ENCODE data around the gene AGO1.
"Not testable (repeated sequence)": the region's sequence is repeated elsewhere in the genome, so short reads cannot be mapped to it uniquely, and the experiment has no call there.

AGO1 gene

GRCh38 chr1:35925741-35926140 is 42.7 kb downstream of the AGO1 start:
- DNase-seq = peak; percentile 11

- DNase-seq = no peak
Measured at GRCh38 chr1:35927472-35927871, 44.5 kb downstream of the AGO1 start.

DNA sequence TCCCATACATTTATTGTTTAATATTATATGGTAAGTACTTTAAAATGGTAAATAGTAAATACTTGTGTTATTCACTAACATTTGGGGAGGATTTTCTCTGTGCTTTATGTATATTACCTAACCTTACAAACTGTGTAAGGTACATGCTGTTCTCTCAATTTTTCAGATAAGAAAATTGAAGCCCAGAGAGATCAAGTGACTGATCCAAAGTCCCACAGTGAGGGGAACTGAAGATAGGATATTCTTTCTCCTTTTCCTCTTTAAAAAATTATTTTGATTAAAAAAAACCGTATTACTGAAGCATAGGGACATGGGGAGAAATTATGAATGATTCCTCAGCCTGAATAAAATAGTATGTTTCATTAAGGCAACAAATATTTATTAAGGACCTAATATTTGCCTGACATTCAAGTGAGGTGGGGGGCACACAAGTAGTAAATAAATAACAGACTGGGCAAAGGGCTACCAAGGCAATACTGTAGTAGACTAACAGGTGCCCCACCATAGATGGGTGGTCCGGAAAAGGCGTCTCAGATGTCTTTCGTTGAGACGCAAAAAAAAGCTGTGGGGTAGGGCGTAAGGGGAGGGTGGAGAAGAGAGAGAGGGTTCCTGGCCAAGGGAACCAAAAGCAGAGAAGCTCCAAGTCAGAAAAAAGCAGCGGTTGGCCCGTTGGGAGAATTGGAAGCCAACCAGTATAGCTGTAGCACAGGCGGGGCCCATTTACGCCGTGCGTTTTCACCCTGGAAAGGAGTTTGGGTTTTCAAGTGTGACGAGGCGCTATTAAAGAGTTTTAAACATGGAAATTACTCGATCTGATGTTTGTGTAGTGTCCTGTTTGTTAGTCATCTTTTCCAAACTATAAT is 47.0 kb downstream of the AGO1 start:
- peak; percentile 20 for DNase-seq

DNA sequence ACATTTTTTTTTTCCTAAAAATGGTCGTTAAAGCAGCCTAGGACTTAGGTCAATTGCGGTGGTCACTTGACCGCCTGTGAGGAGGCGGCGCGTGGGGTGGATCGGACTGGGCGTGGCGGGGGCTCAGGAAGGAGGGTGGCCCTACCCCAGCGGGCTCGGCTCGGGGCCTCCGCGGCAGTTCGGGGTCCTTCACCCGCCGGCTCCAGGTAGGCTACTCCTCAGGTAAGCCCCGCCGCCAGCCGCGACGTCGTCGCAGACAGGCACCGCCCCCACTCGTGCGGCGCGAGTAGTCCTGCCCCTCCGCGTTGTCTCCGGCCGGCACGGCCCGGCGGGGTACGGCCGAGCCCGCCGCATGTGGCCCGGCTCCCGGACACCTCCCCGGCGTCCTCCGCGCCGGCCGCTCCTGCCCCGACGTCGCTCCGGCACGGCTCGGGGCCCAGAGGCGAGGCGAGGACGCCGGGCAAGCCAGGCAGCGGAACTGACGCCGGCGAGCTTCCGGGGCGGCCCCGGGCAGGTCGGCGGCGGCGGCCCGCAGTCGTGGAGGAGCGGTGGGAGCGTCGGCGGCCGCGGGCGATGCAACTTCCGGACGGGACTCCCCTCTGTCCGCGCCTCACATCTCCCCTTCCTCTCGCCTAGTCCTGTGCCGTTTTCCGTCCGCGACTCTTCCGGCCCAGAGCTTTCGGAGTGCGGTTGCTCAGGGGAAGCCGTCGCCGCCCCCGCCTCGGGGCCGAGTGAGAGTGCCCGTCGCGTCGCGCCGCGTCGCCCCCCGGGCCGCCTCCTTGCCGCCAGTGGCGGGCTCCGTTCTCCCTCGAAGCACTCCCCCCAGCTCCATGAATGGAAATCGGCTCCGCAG is 47.8 kb downstream of the AGO1 start, which contains the start of gene AGO3:
AGO3 (plus strand) TSS at position 513 of the 853 bp plus-strand sequence; CDS start at position 835, 322 bp downstream.
- DNase-seq = peak; percentile 33

- DNase-seq = peak; percentile 9
Measured at GRCh38 chr1:35931446-35932157, 48.6 kb downstream of the AGO1 start.

GRCh38 chr1:35932158-35932636 is 49.2 kb downstream of the AGO1 start:
- no peak for DNase-seq

DNA sequence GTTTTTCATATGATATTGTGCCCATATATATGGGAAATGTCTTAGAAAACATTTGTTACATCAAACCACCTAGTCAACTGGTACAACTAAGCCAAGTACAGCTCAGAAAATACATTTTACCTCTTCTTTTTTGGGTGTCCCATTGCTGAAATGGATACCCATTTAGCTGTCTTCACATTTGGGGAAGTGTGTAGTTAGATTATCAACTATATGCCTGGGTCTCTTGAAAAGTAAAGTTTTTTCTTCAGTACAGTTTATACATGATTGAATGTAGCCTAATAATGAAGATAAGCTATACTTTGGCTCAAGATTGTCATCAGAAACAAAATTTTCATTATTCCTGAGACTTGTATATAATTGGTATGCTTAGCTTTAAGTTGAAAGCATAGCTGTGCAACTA is 49.9 kb downstream of the AGO1 start:
- DNase-seq = no peak

DNA sequence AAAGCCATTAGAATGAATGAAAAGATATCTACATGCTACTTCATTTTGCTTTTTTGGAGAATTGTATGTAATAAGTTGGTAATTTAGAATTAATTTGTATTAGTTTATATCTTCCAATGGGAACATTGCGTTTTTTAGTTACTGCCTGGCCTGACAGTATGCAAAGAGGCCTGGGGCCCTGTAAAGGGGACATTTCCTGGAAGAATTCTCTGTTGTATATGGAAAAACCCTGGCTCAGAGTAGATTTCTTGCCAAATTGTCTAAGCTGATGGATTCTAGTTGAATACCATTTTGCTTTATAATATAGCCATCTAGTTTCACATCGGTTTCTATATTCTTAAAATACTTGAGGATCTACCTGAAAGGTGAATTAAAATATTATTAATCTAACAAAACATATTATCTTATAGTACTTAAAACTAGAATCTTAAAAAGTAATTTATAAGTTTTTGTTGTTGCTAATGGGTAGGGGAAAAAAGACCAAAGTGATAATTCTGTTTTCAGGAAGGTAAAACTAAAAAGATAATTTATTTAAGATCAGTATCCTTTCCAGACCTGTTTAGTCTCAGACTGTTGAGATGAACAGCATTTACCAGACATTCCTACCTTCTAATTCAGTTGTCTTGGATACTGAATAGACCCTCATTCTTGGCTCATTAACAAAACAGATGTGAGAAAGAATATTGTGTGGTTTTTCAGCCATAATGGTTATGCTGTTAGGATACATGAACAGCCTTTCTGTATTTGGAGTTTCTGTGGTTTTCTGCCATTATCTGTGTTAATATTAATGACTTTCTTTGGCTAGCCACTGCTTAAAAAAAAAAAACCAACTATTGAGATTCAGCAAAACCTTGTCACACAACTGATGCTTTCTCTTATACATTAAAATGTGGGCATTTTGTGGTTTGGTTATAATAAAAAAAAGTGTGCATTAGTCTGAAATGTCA is 52.7 kb downstream of the AGO1 start:
- no peak for DNase-seq

DNA sequence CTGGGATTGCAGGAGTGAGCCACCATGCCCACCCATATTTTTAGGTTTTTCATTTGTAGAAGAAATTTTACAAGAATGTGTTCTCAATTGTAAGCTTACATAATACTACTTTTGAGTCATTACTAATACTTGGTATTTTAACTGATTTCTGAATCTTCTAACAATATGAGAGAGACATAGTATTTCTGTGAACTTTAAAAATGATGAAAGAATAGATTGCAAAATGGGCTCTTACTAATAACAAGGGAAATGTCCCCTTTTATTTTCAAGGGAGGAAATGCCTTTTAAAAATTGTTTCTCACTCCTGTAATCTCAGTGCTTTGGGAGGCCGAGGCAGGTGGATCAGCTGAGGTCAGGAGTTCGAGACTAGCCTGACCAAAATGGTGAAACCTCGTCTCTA is 53.8 kb downstream of the AGO1 start:
- DNase-seq = no peak

GRCh38 chr1:35939484-35939883 is 56.5 kb downstream of the AGO1 start:
- no peak for DNase-seq

DNA sequence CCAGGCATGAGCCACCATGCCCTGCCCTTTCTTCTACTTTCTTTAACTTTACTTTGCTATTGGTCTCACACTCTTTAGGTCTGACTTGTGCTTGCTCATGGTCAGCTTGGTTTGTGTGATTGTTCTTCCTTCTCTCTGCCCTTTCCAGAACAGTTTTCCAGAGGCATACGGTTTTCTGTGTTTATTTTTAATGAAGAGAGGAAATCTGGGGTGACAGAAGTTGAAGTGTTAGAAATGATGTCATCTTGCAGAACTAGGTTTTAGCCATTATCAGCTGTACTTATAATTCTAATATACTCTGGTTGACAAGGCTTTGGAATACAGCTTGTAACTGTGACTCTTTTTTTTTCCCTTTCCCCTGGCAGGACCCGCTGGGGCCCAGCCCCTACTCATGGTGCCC is 62.3 kb downstream of the AGO1 start:
- no peak for DNase-seq

GRCh38 chr1:35947547-35947946 is 64.5 kb downstream of the AGO1 start:
- DNase-seq = no peak

DNA sequence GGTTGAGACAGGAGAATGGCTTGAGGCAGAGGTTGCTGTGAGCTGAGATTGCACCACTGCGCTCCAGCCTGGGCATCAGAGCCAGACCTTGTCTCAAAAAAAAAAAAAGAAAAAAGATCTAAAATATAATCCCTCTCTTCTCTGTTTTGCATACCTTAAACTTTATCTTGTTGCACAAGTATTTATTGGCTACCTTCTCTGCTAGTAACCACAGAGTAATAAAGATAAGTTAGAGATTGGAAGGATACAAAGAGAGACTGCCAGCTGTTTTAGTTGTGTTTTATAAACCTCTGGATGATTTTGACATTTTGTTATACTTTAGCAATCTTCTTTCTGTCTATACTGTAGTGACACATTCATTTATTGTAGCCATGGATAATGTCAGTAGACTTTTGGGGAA is 75.5 kb downstream of the AGO1 start:
- DNase-seq = no peak

DNA sequence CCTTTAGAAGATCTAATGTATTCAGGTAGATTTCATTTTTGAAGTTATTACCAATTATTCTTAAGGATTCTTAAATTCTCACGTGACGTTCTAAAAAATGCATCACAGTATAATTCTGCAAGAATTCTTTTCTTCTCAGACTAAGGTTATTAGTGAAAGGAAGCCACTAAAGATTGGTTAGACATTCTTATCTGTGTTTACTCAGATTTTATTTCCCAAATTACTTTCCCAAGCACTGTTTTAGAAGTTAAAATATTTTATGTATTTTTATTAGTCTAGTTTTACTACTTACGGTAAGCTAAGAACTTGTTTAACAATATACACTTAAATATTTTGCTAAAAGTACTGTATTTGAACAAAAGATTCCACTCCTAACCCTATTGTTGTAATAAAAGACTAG is 76.3 kb downstream of the AGO1 start:
- no peak for DNase-seq

DNA sequence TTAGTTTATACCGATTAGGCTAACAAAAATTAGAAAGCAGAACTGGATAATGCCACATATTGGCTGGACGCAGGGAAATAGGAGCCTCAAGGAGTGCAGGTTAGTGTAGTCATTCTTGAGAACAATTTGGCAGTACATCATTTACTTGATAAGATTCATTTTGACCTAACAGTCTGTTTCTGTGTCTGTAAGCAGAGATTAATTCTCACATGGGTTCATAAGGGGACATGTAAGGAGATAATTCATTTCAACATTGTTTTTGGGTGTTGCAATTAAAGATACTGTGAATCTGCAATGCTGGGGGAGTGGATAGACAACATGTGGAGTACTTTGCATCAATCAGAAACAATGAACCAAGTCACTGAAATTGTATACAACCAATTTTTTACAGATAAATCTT is 79.9 kb downstream of the AGO1 start:
- no peak for DNase-seq

GRCh38 chr1:35964277-35964676 is 81.3 kb downstream of the AGO1 start:
- DNase-seq = not testable (repeated sequence)

DNA sequence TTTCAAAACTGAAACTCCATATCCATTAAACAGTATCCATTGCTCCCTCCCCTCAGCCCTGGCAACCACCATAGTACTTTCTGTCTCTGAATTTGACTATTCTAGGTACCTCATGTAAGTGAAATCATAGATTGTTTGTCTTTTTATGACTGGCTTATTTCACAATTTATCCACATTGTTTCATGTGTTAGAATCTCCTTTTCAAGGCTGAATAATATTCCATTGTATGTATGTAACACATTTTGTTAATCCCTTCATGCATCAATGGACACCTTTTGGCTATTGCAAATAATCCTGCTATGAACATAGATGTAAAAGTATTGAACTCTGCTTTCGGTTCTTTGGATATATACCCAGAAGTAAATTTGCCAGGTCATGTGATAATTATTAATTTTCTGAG is 85.4 kb downstream of the AGO1 start:
- DNase-seq = no peak

GRCh38 chr1:35971601-35972000 is 88.6 kb downstream of the AGO1 start:
- DNase-seq = no peak

DNA sequence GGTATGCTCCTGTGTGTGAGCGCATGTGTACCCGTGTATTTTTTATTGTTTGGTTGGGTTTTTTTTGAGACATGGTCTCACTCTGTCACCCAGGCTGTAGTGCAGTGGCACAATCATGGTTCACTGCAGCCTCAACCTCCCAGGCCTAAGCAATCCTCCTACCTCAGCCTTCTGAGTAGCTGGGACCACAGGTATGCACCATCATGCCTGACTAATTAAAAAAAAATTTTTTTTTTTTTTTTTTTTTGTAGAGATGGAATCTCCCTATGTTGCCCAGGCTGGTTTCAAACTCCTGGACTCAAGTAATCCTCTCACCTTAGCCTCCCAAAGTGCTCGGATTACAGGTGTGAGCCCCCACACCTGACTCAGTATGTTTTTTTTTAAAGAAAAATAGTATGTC is 89.6 kb downstream of the AGO1 start:
- not testable (repeated sequence) for DNase-seq

- DNase-seq = no peak
Measured at GRCh38 chr1:35980090-35980489, 97.1 kb downstream of the AGO1 start.
